A673 (cell line): Measurements from ENCODE around the gene IDI2. TPM values are rescaled to one million over a fixed set of nuclear protein-coding genes. Genes with fewer than 3 reads are reported as not detected.

Experiments
- BruUV-seq: library from RNA; stranded (reverse); fragments of 400-500 nt; replicated peaks from 2 replicates; lab custom pipeline; 2021; lab: Mats Ljungman, UMichigan
- CTCF ChIA-PET: fragments of 300-600 bp; sonication (Branson Sonifier 250); formaldehyde crosslinking; loops from one replicate; lab custom pipeline; 2022; ENCODE audit warnings: antibody characterized with exemption; lab: Charles Lee
- POLR2A ChIA-PET: fragments of 300-600 bp; sonication (Branson Sonifier 250); formaldehyde crosslinking; loops from one replicate; lab custom pipeline; 2022; ENCODE audit warnings: antibody characterized with exemption; ENCODE audit not compliant: low non-redundant PET; lab: Charles Lee
- DNase-seq: peaks from one replicate; pipeline ENCODE4 v3.0.0-alpha.2; 2015; ENCODE audit warnings: low spot score
- H3K27ac ChIP-seq: fragments of 200-600 bp; sonication (generic); 2 replicates; pipeline ENCODE4 v1.5.1; 2016; ENCODE audit warnings: mixed run types, low read depth, mild to moderate bottlenecking, mixed read lengths, antibody characterized with exemption, low read length; ENCODE audit not compliant: poor library complexity, severe bottlenecking
- H3K27me3 ChIP-seq: fragments of 200-600 bp; sonication (generic); replicated peaks from 2 replicates; pipeline ENCODE4 v1.6.1; 2017; ENCODE audit warnings: mixed run types, low read depth, mild to moderate bottlenecking, mixed read lengths, antibody characterized with exemption, low read length; ENCODE audit not compliant: insufficient read depth, poor library complexity
- H3K36me3 ChIP-seq: fragments of 200-600 bp; sonication (generic); 2 replicates; pipeline ENCODE4 v1.6.1; 2016; ENCODE audit warnings: mixed run types, mild to moderate bottlenecking, mixed read lengths, antibody characterized with exemption, low read length; ENCODE audit not compliant: insufficient read depth, poor library complexity, severe bottlenecking
- H3K4me1 ChIP-seq: fragments of 200-600 bp; sonication (generic); 2 replicates; pipeline ENCODE4 v1.6.1; 2017; ENCODE audit warnings: mixed run types, mild to moderate bottlenecking, mixed read lengths, antibody characterized with exemption, low read length; ENCODE audit not compliant: insufficient read depth, poor library complexity, severe bottlenecking
- H3K4me3 ChIP-seq: fragments of 200-600 bp; sonication (generic); 2 replicates; pipeline ENCODE4 v1.5.1; 2016; ENCODE audit warnings: low read depth, mixed run types, mild to moderate bottlenecking, mixed read lengths, low read length; ENCODE audit not compliant: poor library complexity, severe bottlenecking
- H3K9me3 ChIP-seq: fragments of 200-600 bp; sonication (generic); 2 replicates; pipeline ENCODE4 v1.6.1; 2016; ENCODE audit warnings: mixed run types, low read depth, mild to moderate bottlenecking, mixed read lengths, antibody characterized with exemption, low read length; ENCODE audit not compliant: poor library complexity, severe bottlenecking
- EZH2 ChIP-seq: fragments of 200-600 bp; sonication (generic); IDR thresholded peaks from 2 replicates; pipeline ENCODE4 v1.6.1; 2017; ENCODE audit warnings: borderline replicate concordance, low read depth, mild to moderate bottlenecking, mixed read lengths, antibody characterized with exemption, low read length; ENCODE audit not compliant: poor library complexity, severe bottlenecking
- intact Hi-C: fragments of 100-400 bp; cut with micrococcal nuclease; formaldehyde crosslinking; loops from one replicate; pipeline ENCODE4 v1.10.0; 2022; ENCODE audit not compliant: unreplicated experiment
- total RNA-seq: library from RNA; stranded (reverse); gene quantifications from 2 replicates; pipeline ENCODE4 v1.2.3, GENCODE V29; 2021
- TF ChIP-seq, protein P1 (sequence below): fragments of 300-800, 200-600 bp; sonication (generic); conservative IDR thresholded peaks from 2 replicates; pipeline ENCODE4 v1.5.1; 2017; ENCODE audit warnings: low read depth, mild to moderate bottlenecking, antibody characterized with exemption, low read length, moderate library complexity, mixed read lengths

The IDI2 gene
- total RNA-seq, 1 experiment from 2014 or later, result not detected

DNA sequence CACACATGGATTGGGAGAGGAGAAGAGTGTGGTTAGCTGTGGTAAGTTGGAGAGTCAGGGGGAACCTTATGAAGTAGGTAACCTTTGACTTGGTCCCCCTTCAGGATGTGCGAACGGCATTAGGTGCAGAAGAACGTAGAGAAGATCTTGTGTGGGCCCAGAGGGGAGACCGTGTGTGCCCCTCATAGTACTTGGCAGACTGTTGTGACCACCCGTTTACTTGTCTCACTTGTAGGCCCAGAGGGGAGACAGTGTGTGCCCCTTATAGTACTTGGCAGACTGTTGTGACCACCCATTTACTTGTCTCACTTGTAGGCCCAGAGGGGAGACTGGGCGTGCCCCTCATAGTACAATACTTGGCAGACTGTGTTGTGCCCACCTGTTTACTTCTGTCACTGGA is 34.9 kb downstream of the IDI2 start:
- CTCF ChIA-PET, result no interaction called here
- TF ChIP-seq EZH2, result no peak
- TF ChIP-seq, protein P1, sequence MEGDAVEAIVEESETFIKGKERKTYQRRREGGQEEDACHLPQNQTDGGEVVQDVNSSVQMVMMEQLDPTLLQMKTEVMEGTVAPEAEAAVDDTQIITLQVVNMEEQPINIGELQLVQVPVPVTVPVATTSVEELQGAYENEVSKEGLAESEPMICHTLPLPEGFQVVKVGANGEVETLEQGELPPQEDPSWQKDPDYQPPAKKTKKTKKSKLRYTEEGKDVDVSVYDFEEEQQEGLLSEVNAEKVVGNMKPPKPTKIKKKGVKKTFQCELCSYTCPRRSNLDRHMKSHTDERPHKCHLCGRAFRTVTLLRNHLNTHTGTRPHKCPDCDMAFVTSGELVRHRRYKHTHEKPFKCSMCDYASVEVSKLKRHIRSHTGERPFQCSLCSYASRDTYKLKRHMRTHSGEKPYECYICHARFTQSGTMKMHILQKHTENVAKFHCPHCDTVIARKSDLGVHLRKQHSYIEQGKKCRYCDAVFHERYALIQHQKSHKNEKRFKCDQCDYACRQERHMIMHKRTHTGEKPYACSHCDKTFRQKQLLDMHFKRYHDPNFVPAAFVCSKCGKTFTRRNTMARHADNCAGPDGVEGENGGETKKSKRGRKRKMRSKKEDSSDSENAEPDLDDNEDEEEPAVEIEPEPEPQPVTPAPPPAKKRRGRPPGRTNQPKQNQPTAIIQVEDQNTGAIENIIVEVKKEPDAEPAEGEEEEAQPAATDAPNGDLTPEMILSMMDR, result no peak
- Histone ChIP-seq H3K27me3 (no peaks in the 10 kb centered on the region), H3K4me3 (no peak overlapping the region), H3K9me3 (no peaks in the 10 kb centered on the region), H3K27ac (no peak overlapping the region), H3K36me3 (peaks cover 41% of the 10 kb centered on the region), H3K4me1 (peaks cover 15% of the 10 kb centered on the region)
- intact Hi-C loops, result no loop called here
- DNase-seq, result no peak
- BruUV-seq, result no TSS peak
- POLR2A ChIA-PET, result no interaction called here

DNA sequence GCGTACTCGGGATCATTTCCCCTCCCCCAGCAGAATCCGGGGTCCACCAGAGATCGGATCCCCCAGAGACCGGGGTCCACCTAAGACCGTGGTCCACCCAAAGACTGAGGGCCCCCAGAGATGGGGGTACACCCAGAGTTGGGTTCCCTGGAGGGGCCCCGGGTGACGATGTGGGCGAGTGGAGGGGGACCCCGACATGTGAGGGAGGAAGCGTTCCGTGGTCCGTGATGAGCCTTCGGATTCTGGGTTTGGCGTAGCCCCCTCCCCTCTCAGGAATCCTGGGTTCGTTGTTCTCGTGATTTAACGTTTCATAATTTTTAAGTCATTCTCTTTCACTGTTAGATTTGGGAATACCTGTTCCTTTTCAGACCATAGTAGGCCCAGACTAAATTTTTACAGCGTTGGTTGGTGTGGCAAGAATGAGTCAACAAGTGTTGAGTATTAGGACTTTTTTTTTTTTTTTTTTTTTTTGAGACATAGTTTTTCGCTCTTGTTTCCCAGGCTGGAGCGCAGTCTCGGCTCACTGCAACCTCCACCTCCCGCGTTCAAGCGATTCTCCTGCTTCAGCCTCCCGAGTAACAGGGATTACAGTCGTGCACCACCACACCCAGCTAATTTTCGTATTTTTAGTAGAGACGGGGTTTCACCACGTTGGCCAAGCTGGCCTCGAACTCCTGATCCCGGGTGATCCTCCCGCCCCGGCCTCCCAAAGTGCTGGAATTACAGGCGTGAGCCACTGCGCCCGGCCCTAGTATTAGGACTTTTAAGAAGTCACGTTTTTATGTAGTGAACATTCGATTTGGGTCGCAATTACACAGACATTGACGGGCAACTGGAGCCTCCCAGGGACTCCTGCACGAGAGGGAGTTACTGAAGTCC is 36.8 kb downstream of the IDI2 start:
- ChIA-PET CTCF (no interaction called here), POLR2A (no interaction called here)
- TF ChIP-seq, protein P1, result no peak
- no peak for TF ChIP-seq EZH2
- TSS peak; percentile 61 for BruUV-seq
- no peaks in the 10 kb centered on the region for H3K9me3 ChIP-seq
- peaks cover 22% of the 10 kb centered on the region for H3K36me3 ChIP-seq
- no peaks in the 10 kb centered on the region for H3K27me3 ChIP-seq
- peak overlapping the region; percentile 91 for H3K4me3 ChIP-seq
- intact Hi-C loops, result no loop called here
- H3K4me1 ChIP-seq, result peaks cover 15% of the 10 kb centered on the region
- peak overlapping the region; percentile 89 for H3K27ac ChIP-seq
- DNase-seq, result no peak

DNA sequence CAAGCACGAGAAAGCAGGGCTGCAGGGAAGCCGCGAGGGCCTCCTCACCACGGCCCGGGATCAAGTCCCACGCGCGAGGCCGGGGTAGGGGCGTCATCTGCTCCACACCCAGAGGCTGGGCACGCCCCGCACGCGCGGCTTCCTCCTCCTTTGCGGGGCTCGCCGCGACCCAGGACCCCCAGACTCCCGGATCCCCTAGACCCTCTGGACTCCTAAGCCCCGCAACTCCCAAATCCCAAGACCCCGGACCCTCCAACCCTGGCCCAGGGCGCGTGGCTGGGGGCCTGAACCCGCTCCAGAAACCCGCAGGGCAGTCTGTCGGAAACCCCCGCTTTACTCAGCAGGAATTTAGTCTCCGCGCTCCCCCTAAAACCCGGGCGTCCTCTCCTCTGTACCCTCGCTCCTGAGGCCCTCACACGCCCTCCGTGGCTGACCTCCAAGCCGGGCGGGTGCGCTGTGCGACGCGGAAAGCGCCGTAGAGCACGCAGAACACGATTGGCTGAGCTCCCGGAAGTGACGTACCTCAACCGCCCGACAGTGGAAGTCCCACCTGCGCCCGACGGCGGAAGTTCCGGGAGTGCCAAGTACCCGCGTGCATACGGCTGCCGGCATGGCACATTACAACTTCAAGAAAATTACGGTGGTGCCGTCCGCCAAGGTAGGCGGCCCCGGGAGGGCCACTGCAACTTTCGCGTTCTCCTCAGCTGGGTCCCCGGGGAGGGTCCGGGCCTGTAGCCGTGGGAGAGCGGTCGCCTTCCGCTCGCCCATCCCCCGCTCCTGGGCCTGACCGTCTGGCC is 37.6 kb downstream of the IDI2 start, which contains the start of gene GTPBP4:
Gene GTPBP4, plus strand, starts transcription at position 565 of the 797 bp plus-strand sequence. Its CDS starts 46 bp downstream, at position 611.
- H3K9me3 ChIP-seq, result no peaks in the 10 kb centered on the region
- TSS peak; percentile 65 for BruUV-seq
- POLR2A ChIA-PET, result no interaction called here
- peak within 1 kb of the TSS; percentile 89 for H3K27ac ChIP-seq
- CTCF ChIA-PET, result no interaction called here
- peaks cover 15% of the 10 kb centered on the region for H3K4me1 ChIP-seq
- H3K4me3 ChIP-seq, result peak within 1 kb of the TSS; percentile 91
- no peak for TF ChIP-seq EZH2
- TF ChIP-seq, protein P1, result peak; percentile 67
- DNase-seq, result peak; percentile 99
- peaks cover 14% of the 10 kb centered on the region for H3K36me3 ChIP-seq
- H3K27me3 ChIP-seq, result no peaks in the 10 kb centered on the region
- intact Hi-C loops, result no loop called here
